Vagina (tissue), 2 donors: Measurements from ENCODE around the gene LRRC51.

Experiments
- POLR2A ChIP-seq, 2 donors: fragments of 450-650 bp; IDR thresholded peaks; one replicate each; pipeline ENCODE4 v1.6.1; 2017; ENCODE audit warnings: antibody characterized with exemption in 2 of 2, mild to moderate bottlenecking in 2 of 2, moderate library complexity in 2 of 2
- POLR2AphosphoS5 ChIP-seq, 2 donors: sonication (generic); formaldehyde crosslinking; IDR thresholded peaks; one replicate each; pipeline ENCODE4 v1.9.0; 2017; ENCODE audit warnings: antibody characterized with exemption in 2 of 2, mild to moderate bottlenecking in 2 of 2, low read depth in 1 of 2; ENCODE audit not compliant: insufficient read depth in 1 of 2

DNA sequence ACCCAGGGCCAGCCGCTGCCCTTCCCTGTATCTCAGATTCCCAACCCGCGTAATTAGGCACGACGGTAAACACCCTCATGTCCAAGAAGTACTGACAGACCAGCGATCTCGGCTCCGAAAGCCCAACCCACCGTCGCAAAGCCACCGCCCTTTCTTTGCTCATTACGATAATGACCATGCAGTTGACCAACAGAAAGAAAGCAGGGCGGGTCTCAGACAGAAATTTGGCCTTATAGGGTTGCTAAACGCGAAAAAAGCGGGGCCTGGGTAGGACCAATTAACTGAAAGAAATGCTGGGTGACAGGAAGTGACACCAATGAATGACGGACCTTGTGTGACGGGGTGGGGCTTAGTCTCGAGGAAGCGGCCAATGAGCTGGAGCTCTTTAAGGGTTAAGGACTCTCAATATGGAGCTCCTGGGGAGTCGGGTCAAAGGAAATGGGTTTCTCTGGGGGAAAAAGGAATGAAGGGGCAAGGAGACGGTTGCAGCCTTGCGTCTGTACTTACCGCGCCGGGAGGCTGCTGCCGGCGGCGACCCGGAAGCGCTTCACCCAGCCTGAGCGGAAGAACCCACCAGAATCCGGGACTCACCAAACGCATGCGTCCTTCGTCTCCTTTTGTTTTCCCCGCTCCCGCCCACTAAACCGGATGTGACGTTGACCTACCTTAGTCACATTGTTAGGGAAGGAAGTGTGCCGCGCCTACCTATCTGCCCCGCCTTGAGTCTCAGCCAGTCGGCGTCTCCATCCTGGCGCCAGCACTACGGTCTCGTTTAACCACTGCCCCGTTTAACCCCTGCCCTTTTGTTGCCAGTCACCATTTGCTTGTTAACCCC is 31.7 kb downstream of the LRRC51 start, which contains the start of gene ANAPC15:
- peak; percentile 88 to 93 for TF ChIP-seq POLR2AphosphoS5 (IDR thresholded peaks at IDR 0.05; ENCODE audit: insufficient read depth in 1 of 2, low read depth in 1 of 2)
- TF ChIP-seq POLR2A (IDR thresholded peaks at IDR 0.05): peak; percentile 94 to 95
